Thyroid gland (tissue), 4 donors: Measurements from ENCODE around the gene MYMK. TPM values are rescaled to one million over a fixed set of nuclear protein-coding genes. Genes with fewer than 3 reads are reported as not detected.

Experiments used
- DNase-seq, 2 donors: peaks; one replicate each; pipeline ENCODE4 v3.0.0-alpha.2; 2019
- H3K27ac ChIP-seq, 3 donors: fragments of 200-600 bp; sonication (generic); 1 replicate in 2 of 3; 2 replicates in 1 of 3; pipeline ENCODE4 v1.5.1; 2016 to 2019; ENCODE audit warnings: mild to moderate bottlenecking in 1 of 3, moderate library complexity in 1 of 3
- H3K27me3 ChIP-seq: fragments of 200-600 bp; sonication (generic); one replicate; pipeline ENCODE4 v1.5.1; 2019
- H3K36me3 ChIP-seq, 2 donors: fragments of 200-600 bp; sonication (generic); one replicate each; pipeline ENCODE4 v1.5.1; 2016 to 2019
- H3K4me1 ChIP-seq, 2 donors: fragments of 200-600 bp; sonication (generic); one replicate each; pipeline ENCODE4 v1.5.1; 2017 to 2019
- H3K4me3 ChIP-seq, 3 donors: fragments of 200-600 bp; sonication (generic); replicated peaks in 1 of 3; 1 replicate in 2 of 3; 2 replicates in 1 of 3; pipeline ENCODE4 v1.5.1; 2016; ENCODE audit warnings: mild to moderate bottlenecking in 1 of 3
- H3K9me3 ChIP-seq: fragments of 200-600 bp; sonication (generic); one replicate; pipeline ENCODE4 v1.5.1; 2017
- POLR2A ChIP-seq, 2 donors: fragments of 450-650 bp; IDR thresholded peaks; one replicate each; pipeline ENCODE4 v1.6.1; 2017; ENCODE audit warnings: antibody characterized with exemption in 2 of 2, mild to moderate bottlenecking in 2 of 2, moderate library complexity in 1 of 2
- WGBS, 2 donors: methylation state at CpG; one replicate each; pipeline ENCODE4 v1.1.5; 2017; 5-methylcytosine and 5-hydroxymethylcytosine counted together
- intact Hi-C: fragments of 100-400 bp; cut with DNase I; formaldehyde crosslinking; loops from one replicate; pipeline ENCODE4 v1.15.1; 2023
- total RNA-seq, 4 donors: library from RNA; depleted of rRNA; stranded (reverse); fragments of >200 nt; gene quantifications; one replicate each; pipeline ENCODE4 v1.2.3, GENCODE V29; 2016
- TF ChIP-seq, protein P1 (sequence below), 6 experiments: fragments of 200-600 bp in 3 of 6; fragments of 450-650 bp in 3 of 6; sonication (generic) in 3 of 6; IDR thresholded peaks; one replicate each; pipeline ENCODE4 v1.5.1; 2016 to 2019; ENCODE audit warnings: antibody characterized with exemption in 6 of 6, mild to moderate bottlenecking in 2 of 6, inconsistent platforms in 1 of 6, moderate library complexity in 1 of 6

MYMK gene
- total RNA-seq, 4 donors from 2014 or later, result not detected

DNA sequence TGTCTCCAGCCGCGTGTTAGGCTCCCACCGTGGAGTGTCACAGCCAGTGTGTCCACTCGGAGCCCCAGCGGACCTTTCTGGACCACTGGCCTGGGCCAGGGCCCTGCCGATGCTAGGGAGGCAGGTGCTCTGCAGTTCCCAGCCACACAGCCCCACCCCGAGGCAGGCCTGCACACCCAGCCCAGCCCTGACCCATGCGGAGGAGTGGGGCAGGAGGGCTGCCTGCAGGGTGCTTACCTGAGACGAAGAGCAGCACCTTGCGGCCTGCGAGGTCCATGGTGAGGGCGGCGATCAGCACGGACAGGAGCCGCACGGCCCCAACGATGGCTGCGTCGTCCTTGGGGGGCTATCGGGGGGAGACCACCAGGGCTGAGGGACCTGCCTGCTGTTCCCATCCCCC lies 51.0 kb downstream of the MYMK start:
- TF ChIP-seq POLR2A (IDR thresholded peaks at IDR 0.05), result no peak
- TF ChIP-seq, protein P1, sequence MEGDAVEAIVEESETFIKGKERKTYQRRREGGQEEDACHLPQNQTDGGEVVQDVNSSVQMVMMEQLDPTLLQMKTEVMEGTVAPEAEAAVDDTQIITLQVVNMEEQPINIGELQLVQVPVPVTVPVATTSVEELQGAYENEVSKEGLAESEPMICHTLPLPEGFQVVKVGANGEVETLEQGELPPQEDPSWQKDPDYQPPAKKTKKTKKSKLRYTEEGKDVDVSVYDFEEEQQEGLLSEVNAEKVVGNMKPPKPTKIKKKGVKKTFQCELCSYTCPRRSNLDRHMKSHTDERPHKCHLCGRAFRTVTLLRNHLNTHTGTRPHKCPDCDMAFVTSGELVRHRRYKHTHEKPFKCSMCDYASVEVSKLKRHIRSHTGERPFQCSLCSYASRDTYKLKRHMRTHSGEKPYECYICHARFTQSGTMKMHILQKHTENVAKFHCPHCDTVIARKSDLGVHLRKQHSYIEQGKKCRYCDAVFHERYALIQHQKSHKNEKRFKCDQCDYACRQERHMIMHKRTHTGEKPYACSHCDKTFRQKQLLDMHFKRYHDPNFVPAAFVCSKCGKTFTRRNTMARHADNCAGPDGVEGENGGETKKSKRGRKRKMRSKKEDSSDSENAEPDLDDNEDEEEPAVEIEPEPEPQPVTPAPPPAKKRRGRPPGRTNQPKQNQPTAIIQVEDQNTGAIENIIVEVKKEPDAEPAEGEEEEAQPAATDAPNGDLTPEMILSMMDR (IDR thresholded peaks at IDR 0.05), result no peak
- intact Hi-C loops, result no loop called here
- peaks cover 2 to 4% of the 10 kb centered on the region in 2 donors for H3K36me3 ChIP-seq

GRCh38 chr9:133472753-133473378 lies 51.9 kb downstream of the MYMK start:
- 71 to 85% methylated on average over 6 to 19 of the region's 19 CpGs for WGBS, 2 donors

More for the DNA sequence above, 51.0 kb downstream of the MYMK start:
- WGBS, 2 donors, result 91% methylated on average over 13 of the region's 20 CpGs; no CpG with 5 or more reads in 1 of the 2 donors
- Histone ChIP-seq H3K9me3 (no peaks in the 10 kb centered on the region), H3K4me1 (peaks cover 0 to 6% of the 10 kb centered on the region in 2 donors), H3K27ac (no peak overlapping the region), H3K4me3 (no peak overlapping the region), H3K27me3 (no peaks in the 10 kb centered on the region)
- no peak for DNase-seq

DNA sequence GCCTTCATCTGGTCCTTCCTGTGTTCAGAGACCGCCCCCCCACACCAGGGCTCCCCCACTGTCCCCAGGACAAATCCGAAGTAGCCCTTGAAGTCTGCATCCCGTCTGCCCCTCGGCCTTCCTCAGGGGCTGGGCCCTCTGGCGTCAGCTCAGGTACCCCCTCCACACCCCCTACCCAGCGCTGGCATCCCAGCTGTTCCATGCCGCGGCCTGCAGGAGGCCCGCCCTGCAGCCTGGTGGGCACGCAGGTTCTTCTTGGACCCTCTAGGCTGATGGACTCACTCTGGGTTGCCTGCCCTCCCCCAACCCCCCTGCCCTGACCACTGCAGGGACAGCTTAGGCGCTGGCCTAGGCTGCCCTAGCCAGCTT lies 52.5 kb downstream of the MYMK start:
- intact Hi-C loops, result no loop called here
- H3K4me1 ChIP-seq, result no peaks in the 10 kb centered on the region
- TF ChIP-seq POLR2A (IDR thresholded peaks at IDR 0.05), result no peak
- TF ChIP-seq, protein P1 (IDR thresholded peaks at IDR 0.05), result no peak
- no peak for DNase-seq
- no peaks in the 10 kb centered on the region for H3K9me3 ChIP-seq
- H3K27me3 ChIP-seq, result no peaks in the 10 kb centered on the region
- peaks cover 5 to 6% of the 10 kb centered on the region in 2 donors for H3K36me3 ChIP-seq
- H3K27ac ChIP-seq, result no peak overlapping the region
- 69% methylated on average over 10 of the region's 11 CpGs; no CpG with 5 or more reads in 1 of the 2 donors for WGBS, 2 donors
- H3K4me3 ChIP-seq, result no peak overlapping the region

More at GRCh38 chr9:133472753-133473378, 51.9 kb downstream of the MYMK start:
- intact Hi-C loops, result no loop called here
- no peaks in the 10 kb centered on the region for H3K4me1 ChIP-seq
- peaks cover 5 to 6% of the 10 kb centered on the region in 2 donors for H3K36me3 ChIP-seq
- no peak for DNase-seq
- no peak overlapping the region for H3K4me3 ChIP-seq
- H3K27ac ChIP-seq, result no peak overlapping the region
- TF ChIP-seq, protein P1 (IDR thresholded peaks at IDR 0.05), result no peak
- TF ChIP-seq POLR2A (IDR thresholded peaks at IDR 0.05), result no peak
- H3K27me3 ChIP-seq, result no peaks in the 10 kb centered on the region
- H3K9me3 ChIP-seq, result no peaks in the 10 kb centered on the region

- TF ChIP-seq POLR2A (IDR thresholded peaks at IDR 0.05), result no peak
- TF ChIP-seq, protein P1 (IDR thresholded peaks at IDR 0.05), result no peak
- Histone ChIP-seq H3K9me3 (no peaks in the 10 kb centered on the region), H3K27me3 (no peaks in the 10 kb centered on the region), H3K36me3 (peaks cover 5 to 6% of the 10 kb centered on the region in 2 donors), H3K27ac (no peak overlapping the region), H3K4me3 (no peak overlapping the region), H3K4me1 (no peaks in the 10 kb centered on the region)
- 78 to 91% methylated on average over 17 to 19 of the region's 27 CpGs for WGBS, 2 donors
- DNase-seq, result no peak
- intact Hi-C loops, result no loop called here
Observed at GRCh38 chr9:133471551-133472276, 53.0 kb downstream of the MYMK start.

GRCh38 chr9:133470988-133471387 lies 53.8 kb downstream of the MYMK start:
- Histone ChIP-seq H3K36me3 (peaks cover 5 to 6% of the 10 kb centered on the region in 2 donors), H3K27ac (no peak overlapping the region), H3K4me3 (no peak overlapping the region), H3K4me1 (no peaks in the 10 kb centered on the region), H3K27me3 (no peaks in the 10 kb centered on the region), H3K9me3 (no peaks in the 10 kb centered on the region)
- WGBS, 2 donors, result 84 to 89% methylated on average over 6 to 7 of the region's 7 CpGs
- no peak for DNase-seq
- TF ChIP-seq, protein P1 (IDR thresholded peaks at IDR 0.05), result no peak
- no peak for TF ChIP-seq POLR2A (IDR thresholded peaks at IDR 0.05)
- intact Hi-C loops, result no loop called here
